Breast epithelium (tissue), 4 donors: ENCODE measurements around the gene RNF126. TPM values are rescaled to one million over a fixed set of nuclear protein-coding genes. Genes with fewer than 3 reads are reported as not detected.
"Not testable (repeated sequence)": the region's sequence is repeated elsewhere in the genome, so short reads cannot be mapped to it uniquely, and the experiment has no call there.

Experiments used
- DNase-seq, 2 donors: peaks; one replicate each; pipeline ENCODE4 v3.0.0-alpha.2; 2019; ENCODE audit warnings: low spot score in 2 of 2
- H3K27ac ChIP-seq, 2 donors: fragments of 200-600 bp; sonication (generic) in 1 of 2; one replicate each; pipeline ENCODE4 v1.5.1; 2016 to 2019; ENCODE audit warnings: mild to moderate bottlenecking in 1 of 2
- H3K27me3 ChIP-seq, 2 donors: fragments of 200-600 bp; sonication (generic) in 1 of 2; one replicate each; pipeline versions ENCODE4 v1.5.1 to v1.6.0; 2017 to 2019; ENCODE audit warnings: control low read depth in 1 of 2, mild to moderate bottlenecking in 1 of 2
- H3K36me3 ChIP-seq: fragments of 200-600 bp; one replicate; pipeline ENCODE4 v1.5.1; 2019
- H3K4me1 ChIP-seq, 2 donors: fragments of 200-600 bp; sonication (generic); one replicate each; pipeline ENCODE4 v1.5.1; 2016 to 2019; ENCODE audit warnings: control low read depth in 1 of 2
- H3K4me3 ChIP-seq, 3 donors: fragments of 200-600 bp; sonication (generic); 1 replicate in 2 of 3; 2 replicates in 1 of 3; pipeline ENCODE4 v1.5.1; 2016 to 2019; ENCODE audit warnings: mild to moderate bottlenecking in 3 of 3, moderate library complexity in 2 of 3
- H3K9me3 ChIP-seq, 2 donors: fragments of 200-600 bp; sonication (generic) in 1 of 2; one replicate each; pipeline ENCODE4 v1.5.1; 2016 to 2019; ENCODE audit warnings: control low read depth in 1 of 2
- CTCF ChIP-seq, 3 donors: fragments of 450-650 bp; IDR thresholded peaks; one replicate each; pipeline ENCODE4 v1.5.1; 2016 to 2017; ENCODE audit warnings: antibody characterized with exemption in 3 of 3, mild to moderate bottlenecking in 3 of 3, moderate library complexity in 3 of 3
- POLR2A ChIP-seq: fragments of 450-650 bp; IDR thresholded peaks from one replicate; pipeline ENCODE4 v1.6.1; 2016; ENCODE audit warnings: antibody characterized with exemption, mild to moderate bottlenecking, moderate library complexity
- POLR2AphosphoS5 ChIP-seq, 3 donors: sonication (generic); formaldehyde crosslinking; IDR thresholded peaks; one replicate each; pipeline ENCODE4 v1.6.1; 2017; ENCODE audit warnings: antibody characterized with exemption in 3 of 3
- intact Hi-C: fragments of 100-400 bp; cut with DNase I; formaldehyde crosslinking; loops from one replicate; pipeline ENCODE4 v1.15.1; 2023; ENCODE audit warnings: low total_unique reads
- total RNA-seq, 3 donors: library from RNA; depleted of rRNA; stranded (reverse); fragments of >200 nt; gene quantifications; one replicate each; pipeline ENCODE4 v1.1.0, GENCODE V29; 2016

Gene RNF126
- total RNA-seq, 3 donors from 2014 or later, result 41.1 to 46.5 (median 46.2) TPM

- Histone ChIP-seq H3K9me3 (no peaks in the 10 kb centered on the region), H3K27ac (peak within 1 kb of the TSS; percentile 73 to 94), H3K27me3 (no peaks in the 10 kb centered on the region), H3K4me1 (peaks cover 0 to 5% of the 10 kb centered on the region in 2 donors), H3K36me3 (no peaks in the 10 kb centered on the region), H3K4me3 (peak within 1 kb of the TSS; percentile 82 to 98 (median 84))
- no peak for TF ChIP-seq POLR2AphosphoS5 (IDR thresholded peaks at IDR 0.05)
- no peak for TF ChIP-seq POLR2A
- peak in 1 of 3 donors; percentile 10 for TF ChIP-seq CTCF (IDR thresholded peaks at IDR 0.05)
- no peak for DNase-seq
- intact Hi-C loops, result no loop called here
Observed at GRCh38 chr19:708154-709143, 45.4 kb upstream of the RNF126 start, which contains the start of gene PALM. PALM (plus strand) TSS chr19:708935; CDS start chr19:709147, 212 bp downstream.

GRCh38 chr19:704447-704741 is 41.4 kb upstream of the RNF126 start:
- H3K36me3 ChIP-seq, result no peaks in the 10 kb centered on the region
- DNase-seq, result no peak
- no peaks in the 10 kb centered on the region for H3K27me3 ChIP-seq
- H3K27ac ChIP-seq, result no peak overlapping the region
- intact Hi-C loops, result no loop called here
- no peaks in the 10 kb centered on the region for H3K9me3 ChIP-seq
- no peaks in the 10 kb centered on the region for H3K4me1 ChIP-seq
- TF ChIP-seq POLR2A (no peak), CTCF (IDR thresholded peaks at IDR 0.05) (no peak), POLR2AphosphoS5 (IDR thresholded peaks at IDR 0.05) (no peak)
- H3K4me3 ChIP-seq, result peak overlapping the region in 1 of 3 donors; percentile 46

- intact Hi-C loops, result no loop called here
- peak in 1 of 2 donors; percentile 72 for DNase-seq
- Histone ChIP-seq H3K27ac (no peak overlapping the region), H3K36me3 (no peaks in the 10 kb centered on the region), H3K4me1 (no peaks in the 10 kb centered on the region), H3K27me3 (no peaks in the 10 kb centered on the region), H3K9me3 (no peaks in the 10 kb centered on the region), H3K4me3 (peak overlapping the region; percentile 18 to 46 (median 25))
- TF ChIP-seq POLR2A (no peak), CTCF (IDR thresholded peaks at IDR 0.05) (no peak), POLR2AphosphoS5 (IDR thresholded peaks at IDR 0.05) (no peak)
Observed at GRCh38 chr19:703651-704446, 40.8 kb upstream of the RNF126 start.

- DNase-seq, result no peak
- TF ChIP-seq POLR2AphosphoS5 (IDR thresholded peaks at IDR 0.05) (no peak), CTCF (IDR thresholded peaks at IDR 0.05) (no peak), POLR2A (no peak)
- no peak overlapping the region for H3K27ac ChIP-seq
- H3K9me3 ChIP-seq, result no peaks in the 10 kb centered on the region
- no peaks in the 10 kb centered on the region for H3K36me3 ChIP-seq
- intact Hi-C loops, result no loop called here
- H3K4me1 ChIP-seq, result no peaks in the 10 kb centered on the region
- no peaks in the 10 kb centered on the region for H3K27me3 ChIP-seq
- peak overlapping the region; percentile 18 to 46 (median 25) for H3K4me3 ChIP-seq
Observed at GRCh38 chr19:703329-703650, 40.3 kb upstream of the RNF126 start.

GRCh38 chr19:702847-703246 is 39.8 kb upstream of the RNF126 start:
- H3K27ac ChIP-seq, H3K4me3 ChIP-seq, intact Hi-C loops, H3K9me3 ChIP-seq, H3K27me3 ChIP-seq, H3K4me1 ChIP-seq, H3K36me3 ChIP-seq, DNase-seq: not testable (repeated sequence)

- H3K36me3 ChIP-seq, H3K27ac ChIP-seq, H3K4me1 ChIP-seq, DNase-seq, intact Hi-C loops, H3K4me3 ChIP-seq, H3K9me3 ChIP-seq: not testable (repeated sequence)
- peaks cover 0 to 13% of the 10 kb centered on the region in 2 donors for H3K27me3 ChIP-seq
Observed at GRCh38 chr19:699885-700284, 36.9 kb upstream of the RNF126 start.

GRCh38 chr19:698529-698928 is 35.5 kb upstream of the RNF126 start:
- DNase-seq, intact Hi-C loops, H3K4me3 ChIP-seq: not testable (repeated sequence)

More at GRCh38 chr19:698529-698928, 35.5 kb upstream of the RNF126 start:
- not testable (repeated sequence) for H3K4me1 ChIP-seq, H3K27ac ChIP-seq, H3K36me3 ChIP-seq, H3K9me3 ChIP-seq
- peaks cover 0 to 13% of the 10 kb centered on the region in 2 donors for H3K27me3 ChIP-seq
